ENCODE measurements around the gene ZBTB47.

Gene ZBTB47

GRCh38 chr3:42704136-42704841 lies 50.8 kb downstream of the ZBTB47 start:
- DNase-seq = no peak
- in situ Hi-C loops (cut with HindIII; ENCODE audit: low pct_ligation_motif_present, low pct_unique_long_range_greater_than_20kb, low sequenced_read_pairs) = no loop called here

- in situ Hi-C loops (cut with HindIII; ENCODE audit: low pct_ligation_motif_present, low pct_unique_long_range_greater_than_20kb, low sequenced_read_pairs) = no loop called here
- DNase-seq = no peak
Observed at GRCh38 chr3:42705058-42705767, 51.7 kb downstream of the ZBTB47 start.

GRCh38 chr3:42705962-42706585 lies 52.6 kb downstream of the ZBTB47 start:
- in situ Hi-C loops (cut with HindIII; ENCODE audit: low pct_ligation_motif_present, low pct_unique_long_range_greater_than_20kb, low sequenced_read_pairs) = no loop called here
- DNase-seq = no peak

- DNase-seq = no peak
- in situ Hi-C loops (cut with HindIII; ENCODE audit: low pct_ligation_motif_present, low pct_unique_long_range_greater_than_20kb, low sequenced_read_pairs) = no loop called here
Observed at GRCh38 chr3:42706721-42707619, 53.5 kb downstream of the ZBTB47 start.

GRCh38 chr3:42707620-42708355 lies 54.3 kb downstream of the ZBTB47 start:
- in situ Hi-C loops (cut with HindIII; ENCODE audit: low pct_ligation_motif_present, low pct_unique_long_range_greater_than_20kb, low sequenced_read_pairs) = no loop called here
- no peak for DNase-seq

GRCh38 chr3:42708611-42709151 lies 55.2 kb downstream of the ZBTB47 start:
- DNase-seq = no peak
- in situ Hi-C loops (cut with HindIII; ENCODE audit: low pct_ligation_motif_present, low pct_unique_long_range_greater_than_20kb, low sequenced_read_pairs) = no loop called here

GRCh38 chr3:42709621-42710020 lies 56.1 kb downstream of the ZBTB47 start:
- no peak for DNase-seq
- in situ Hi-C loops (cut with HindIII; ENCODE audit: low pct_ligation_motif_present, low pct_unique_long_range_greater_than_20kb, low sequenced_read_pairs) = no loop called here

GRCh38 chr3:42710323-42711021 lies 57.0 kb downstream of the ZBTB47 start:
- in situ Hi-C loops (cut with HindIII; ENCODE audit: low pct_ligation_motif_present, low pct_unique_long_range_greater_than_20kb, low sequenced_read_pairs) = no loop called here
- DNase-seq = no peak

- in situ Hi-C loops (cut with HindIII; ENCODE audit: low pct_ligation_motif_present, low pct_unique_long_range_greater_than_20kb, low sequenced_read_pairs) = no loop called here
Observed at GRCh38 chr3:42711491-42712343, 58.2 kb downstream of the ZBTB47 start.

GRCh38 chr3:42712344-42712648 lies 58.8 kb downstream of the ZBTB47 start:
- no peak for DNase-seq
- in situ Hi-C loops (cut with HindIII; ENCODE audit: low pct_ligation_motif_present, low pct_unique_long_range_greater_than_20kb, low sequenced_read_pairs) = no loop called here

More at GRCh38 chr3:42711491-42712343, 58.2 kb downstream of the ZBTB47 start:
- DNase-seq = no peak

GRCh38 chr3:42712688-42713372 lies 59.3 kb downstream of the ZBTB47 start:
- in situ Hi-C loops (cut with HindIII; ENCODE audit: low pct_ligation_motif_present, low pct_unique_long_range_greater_than_20kb, low sequenced_read_pairs) = no loop called here
- no peak for DNase-seq

- in situ Hi-C loops (cut with HindIII; ENCODE audit: low pct_ligation_motif_present, low pct_unique_long_range_greater_than_20kb, low sequenced_read_pairs) = no loop called here
- DNase-seq = no peak
Observed at GRCh38 chr3:42713747-42714146, 60.2 kb downstream of the ZBTB47 start.

GRCh38 chr3:42714171-42714852 lies 60.8 kb downstream of the ZBTB47 start:
- DNase-seq = no peak
- in situ Hi-C loops (cut with HindIII; ENCODE audit: low pct_ligation_motif_present, low pct_unique_long_range_greater_than_20kb, low sequenced_read_pairs) = no loop called here
